Neural cell (in vitro differentiated cells): ENCODE measurements around the gene API5.

Source experiments
- CTCF ChIP-seq: fragments of 450-650 bp; IDR thresholded peaks from 2 replicates; pipeline ENCODE4 v1.5.1; 2014; ENCODE audit warnings: antibody characterized with exemption, mild to moderate bottlenecking, moderate library complexity; ENCODE audit not compliant: poor library complexity, severe bottlenecking
- EZH2 ChIP-seq: fragments of 200-600, 300-800 bp; shearing (Covaris generic), sonication (generic); IDR thresholded peaks from 2 replicates; pipeline ENCODE4 v1.6.1; 2014; ENCODE audit warnings: antibody characterized with exemption, low read length, borderline replicate concordance, mild to moderate bottlenecking; ENCODE audit not compliant: insufficient read depth, poor library complexity, severe bottlenecking
- POLR2AphosphoS5 ChIP-seq: IDR thresholded peaks from 2 replicates; pipeline ENCODE4 v1.6.1; 2012

- TF ChIP-seq CTCF (no peak), POLR2AphosphoS5 (peak; percentile 95), EZH2 (no peak)
These were observed 47.1 kb downstream of the API5 start, which contains the start of gene TTC17 for GRCh38 chr11:43358801-43359421.
